HG03064 (cell line): ENCODE measurements around the gene TEX264.
"Not testable (repeated sequence)": the region's sequence is repeated elsewhere in the genome, so short reads cannot be mapped to it uniquely, and the experiment has no call there.

Experiments
- ATAC-seq: cut with Tn5 transposase; IDR thresholded peaks from one replicate; pipeline ENCODE4 v1.9.1; 2021; ENCODE audit warnings: low read depth; ENCODE audit not compliant: unreplicated experiment

The TEX264 gene

DNA sequence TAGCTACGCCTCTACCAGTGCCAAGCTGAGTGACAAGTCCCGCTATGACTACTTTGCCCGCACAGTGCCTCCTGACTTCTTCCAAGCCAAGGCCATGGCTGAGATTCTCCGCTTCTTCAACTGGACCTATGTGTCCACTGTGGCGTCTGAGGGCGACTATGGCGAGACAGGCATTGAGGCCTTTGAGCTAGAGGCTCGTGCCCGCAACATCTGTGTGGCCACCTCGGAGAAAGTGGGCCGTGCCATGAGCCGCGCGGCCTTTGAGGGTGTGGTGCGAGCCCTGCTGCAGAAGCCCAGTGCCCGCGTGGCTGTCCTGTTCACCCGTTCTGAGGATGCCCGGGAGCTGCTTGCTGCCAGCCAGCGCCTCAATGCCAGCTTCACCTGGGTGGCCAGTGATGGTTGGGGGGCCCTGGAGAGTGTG lies 41.5 kb downstream of the TEX264 start:
- no peak for ATAC-seq

DNA sequence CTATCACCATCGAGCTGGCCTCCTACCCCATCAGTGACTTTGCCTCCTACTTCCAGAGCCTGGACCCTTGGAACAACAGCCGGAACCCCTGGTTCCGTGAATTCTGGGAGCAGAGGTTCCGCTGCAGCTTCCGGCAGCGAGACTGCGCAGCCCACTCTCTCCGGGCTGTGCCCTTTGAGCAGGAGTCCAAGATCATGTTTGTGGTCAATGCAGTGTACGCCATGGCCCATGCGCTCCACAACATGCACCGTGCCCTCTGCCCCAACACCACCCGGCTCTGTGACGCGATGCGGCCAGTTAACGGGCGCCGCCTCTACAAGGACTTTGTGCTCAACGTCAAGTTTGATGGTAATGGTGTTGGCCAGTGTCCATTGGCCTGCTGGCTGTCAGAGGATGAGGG lies 41.9 kb downstream of the TEX264 start:
- ATAC-seq, result no peak

DNA sequence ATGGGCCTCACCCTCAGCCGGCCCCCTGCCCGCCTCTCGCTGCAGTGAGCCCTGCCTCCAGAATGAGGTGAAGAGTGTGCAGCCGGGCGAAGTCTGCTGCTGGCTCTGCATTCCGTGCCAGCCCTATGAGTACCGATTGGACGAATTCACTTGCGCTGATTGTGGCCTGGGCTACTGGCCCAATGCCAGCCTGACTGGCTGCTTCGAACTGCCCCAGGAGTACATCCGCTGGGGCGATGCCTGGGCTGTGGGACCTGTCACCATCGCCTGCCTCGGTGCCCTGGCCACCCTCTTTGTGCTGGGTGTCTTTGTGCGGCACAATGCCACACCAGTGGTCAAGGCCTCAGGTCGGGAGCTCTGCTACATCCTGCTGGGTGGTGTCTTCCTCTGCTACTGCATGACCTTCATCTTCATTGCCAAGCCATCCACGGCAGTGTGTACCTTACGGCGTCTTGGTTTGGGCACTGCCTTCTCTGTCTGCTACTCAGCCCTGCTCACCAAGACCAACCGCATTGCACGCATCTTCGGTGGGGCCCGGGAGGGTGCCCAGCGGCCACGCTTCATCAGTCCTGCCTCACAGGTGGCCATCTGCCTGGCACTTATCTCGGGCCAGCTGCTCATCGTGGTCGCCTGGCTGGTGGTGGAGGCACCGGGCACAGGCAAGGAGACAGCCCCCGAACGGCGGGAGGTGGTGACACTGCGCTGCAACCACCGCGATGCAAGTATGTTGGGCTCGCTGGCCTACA lies 44.4 kb downstream of the TEX264 start:
- ATAC-seq, result no peak

DNA sequence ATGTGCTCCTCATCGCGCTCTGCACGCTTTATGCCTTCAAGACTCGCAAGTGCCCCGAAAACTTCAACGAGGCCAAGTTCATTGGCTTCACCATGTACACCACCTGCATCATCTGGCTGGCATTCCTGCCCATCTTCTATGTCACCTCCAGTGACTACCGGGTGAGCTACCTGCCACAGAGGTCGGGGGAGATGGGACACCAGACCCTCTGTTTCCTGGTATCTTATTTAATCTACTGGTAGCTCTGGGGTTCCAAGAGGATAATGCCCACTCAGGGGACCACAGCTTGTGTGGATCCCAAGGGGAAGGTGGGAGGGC lies 44.9 kb downstream of the TEX264 start:
- ATAC-seq, result no peak

DNA sequence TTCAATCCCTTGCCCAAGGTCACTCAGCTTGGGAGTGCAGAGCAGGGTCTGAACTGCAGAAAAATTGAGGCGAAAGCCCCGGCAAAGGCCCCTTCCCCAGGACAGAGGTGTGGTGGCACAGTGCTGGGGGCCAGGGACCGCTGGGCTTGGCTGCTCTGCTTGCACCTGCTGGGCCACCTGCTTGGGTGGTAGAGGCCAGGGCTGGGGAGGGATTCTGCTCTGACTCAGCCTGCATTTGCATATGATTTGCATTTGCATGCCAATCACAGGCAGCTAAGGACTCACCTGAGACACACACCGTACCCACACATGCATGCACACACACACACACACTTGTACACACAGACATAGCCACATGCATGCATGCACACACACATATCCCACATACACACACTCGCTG lies 45.8 kb downstream of the TEX264 start:
- no peak for ATAC-seq

DNA sequence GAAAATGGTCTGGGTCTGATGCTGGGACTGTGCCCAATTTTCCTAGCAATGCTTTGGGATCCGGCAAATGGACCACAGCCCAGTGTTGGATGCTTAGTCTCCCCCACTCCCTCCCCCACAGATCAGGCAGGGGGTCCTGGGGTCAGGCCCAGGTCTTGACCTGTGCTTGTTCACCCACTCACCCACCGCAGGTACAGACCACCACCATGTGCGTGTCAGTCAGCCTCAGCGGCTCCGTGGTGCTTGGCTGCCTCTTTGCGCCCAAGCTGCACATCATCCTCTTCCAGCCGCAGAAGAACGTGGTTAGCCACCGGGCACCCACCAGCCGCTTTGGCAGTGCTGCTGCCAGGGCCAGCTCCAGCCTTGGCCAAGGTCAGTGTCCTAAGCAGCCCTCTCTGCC lies 46.4 kb downstream of the TEX264 start:
- ATAC-seq, result no peak

DNA sequence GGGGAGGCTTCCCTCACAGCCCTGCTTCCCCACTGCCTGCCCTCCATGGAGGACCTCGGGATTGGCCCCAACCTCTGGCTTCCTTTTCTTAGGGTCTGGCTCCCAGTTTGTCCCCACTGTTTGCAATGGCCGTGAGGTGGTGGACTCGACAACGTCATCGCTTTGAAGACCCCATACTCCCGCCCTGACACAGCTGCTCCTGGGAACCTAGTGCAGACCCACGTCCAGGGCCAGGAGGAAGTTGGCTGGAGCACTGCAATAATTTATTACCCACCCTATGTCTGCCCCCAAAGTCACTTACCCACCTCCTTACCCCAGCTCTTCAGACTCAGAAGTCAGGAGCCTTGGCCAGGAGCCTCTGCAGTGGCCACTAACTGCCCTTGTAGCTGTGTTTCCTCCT lies 46.9 kb downstream of the TEX264 start:
- ATAC-seq, result no peak

DNA sequence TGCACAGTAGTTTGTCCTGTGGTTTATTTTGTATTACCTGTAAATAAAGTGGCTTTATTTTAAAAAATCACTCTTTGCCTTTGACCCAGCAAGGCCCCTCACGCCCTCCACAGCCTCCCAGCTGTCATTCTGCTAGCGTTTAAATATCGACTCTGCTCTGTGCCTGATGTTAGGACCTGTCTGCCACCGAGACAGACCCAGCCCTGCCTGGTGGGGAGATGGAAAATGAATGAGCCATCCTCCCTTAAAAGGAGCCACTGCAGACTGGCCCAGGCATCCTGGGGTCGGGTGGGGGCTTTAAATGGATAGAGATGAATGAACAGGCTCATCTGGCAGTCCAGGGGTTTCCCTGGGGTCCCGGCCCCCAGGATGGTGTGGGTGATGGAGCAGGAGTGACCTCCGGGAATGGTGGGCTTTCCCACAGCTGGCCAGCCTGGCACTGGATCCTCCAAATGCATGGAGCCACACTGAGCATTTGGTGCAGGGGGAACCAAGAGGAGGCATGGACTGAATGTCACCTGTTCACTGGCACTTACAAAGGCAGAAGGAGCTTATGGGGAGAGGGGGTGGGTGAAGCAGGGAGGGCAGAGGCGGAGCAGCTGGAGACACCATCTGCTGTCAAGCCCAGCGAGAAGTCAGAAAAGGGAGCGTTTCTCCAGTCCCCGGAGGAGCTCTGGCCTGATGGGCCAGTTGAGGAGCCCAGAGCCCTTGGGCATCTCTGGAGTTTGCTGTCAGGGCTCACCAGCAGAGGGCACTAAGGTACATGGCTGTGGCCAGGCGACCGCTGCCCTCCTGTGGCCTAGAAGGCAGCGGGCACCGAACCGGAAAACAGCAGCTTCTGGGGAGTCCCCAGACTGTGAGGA lies 47.7 kb downstream of the TEX264 start:
- ATAC-seq, result no peak

DNA sequence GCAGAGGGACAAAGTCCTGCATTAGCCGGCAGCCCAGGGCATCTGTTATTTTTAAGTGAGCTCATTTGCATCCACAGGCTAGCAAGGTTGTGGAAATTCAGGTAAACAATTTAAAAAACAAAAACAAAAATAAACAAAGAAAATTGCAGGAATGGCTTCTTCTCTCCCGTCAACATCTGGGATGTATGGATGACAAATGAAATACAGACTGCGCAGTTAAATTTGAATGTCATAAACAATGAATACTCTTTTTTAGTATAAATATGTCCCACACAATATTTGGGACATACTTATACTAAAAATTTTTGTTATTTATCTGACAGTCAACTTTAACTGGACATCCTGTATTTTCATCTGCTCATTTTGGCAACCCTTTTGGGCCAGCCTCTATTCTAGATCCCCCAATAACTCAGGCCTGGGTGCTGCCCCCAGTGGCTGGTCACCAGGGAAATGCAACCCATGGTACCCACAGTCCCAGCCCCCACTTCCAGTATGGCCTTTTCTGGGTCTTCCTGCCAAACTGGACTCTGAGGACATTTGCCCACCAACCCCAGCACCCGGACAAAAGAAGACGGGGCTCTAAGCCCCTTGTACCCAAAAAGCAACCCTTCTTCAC lies 48.5 kb downstream of the TEX264 start:
- no peak for ATAC-seq

DNA sequence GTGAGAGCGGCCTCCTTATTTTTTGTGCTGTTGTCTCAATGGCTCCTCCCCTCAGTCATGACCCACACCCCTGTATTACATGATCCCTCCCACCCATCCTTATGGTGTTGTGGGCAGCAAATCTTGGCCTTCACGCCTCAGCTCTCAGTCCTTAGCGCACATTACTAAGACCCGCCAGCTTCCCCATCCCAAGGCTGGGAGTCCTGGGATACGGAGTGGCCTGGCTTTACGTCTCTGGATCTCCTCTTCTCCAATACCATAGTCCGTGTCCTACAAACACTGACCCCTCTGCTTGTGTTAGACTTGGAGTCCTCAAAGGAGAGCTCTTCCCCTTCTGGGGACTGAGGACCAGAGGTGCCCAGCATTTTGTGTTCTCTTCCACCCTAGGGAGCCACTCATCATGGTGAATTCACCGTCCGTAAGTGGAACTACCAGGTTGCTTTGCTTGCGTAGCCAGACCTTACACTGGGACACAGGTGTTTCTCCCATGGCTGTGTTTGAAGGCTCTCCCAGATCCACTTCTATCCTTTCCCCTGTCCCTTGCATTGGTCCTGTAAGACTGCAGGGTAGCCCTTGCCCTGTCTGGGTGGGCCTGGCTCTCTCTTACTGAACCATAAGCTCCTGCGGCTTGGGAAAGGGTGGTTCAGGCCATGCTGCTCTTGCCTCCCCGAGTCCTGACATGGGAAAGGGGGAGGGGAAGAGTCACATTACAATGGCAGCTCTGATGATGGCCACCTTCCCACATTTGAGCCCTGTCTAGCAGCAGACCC lies 49.4 kb downstream of the TEX264 start:
- no peak for ATAC-seq

DNA sequence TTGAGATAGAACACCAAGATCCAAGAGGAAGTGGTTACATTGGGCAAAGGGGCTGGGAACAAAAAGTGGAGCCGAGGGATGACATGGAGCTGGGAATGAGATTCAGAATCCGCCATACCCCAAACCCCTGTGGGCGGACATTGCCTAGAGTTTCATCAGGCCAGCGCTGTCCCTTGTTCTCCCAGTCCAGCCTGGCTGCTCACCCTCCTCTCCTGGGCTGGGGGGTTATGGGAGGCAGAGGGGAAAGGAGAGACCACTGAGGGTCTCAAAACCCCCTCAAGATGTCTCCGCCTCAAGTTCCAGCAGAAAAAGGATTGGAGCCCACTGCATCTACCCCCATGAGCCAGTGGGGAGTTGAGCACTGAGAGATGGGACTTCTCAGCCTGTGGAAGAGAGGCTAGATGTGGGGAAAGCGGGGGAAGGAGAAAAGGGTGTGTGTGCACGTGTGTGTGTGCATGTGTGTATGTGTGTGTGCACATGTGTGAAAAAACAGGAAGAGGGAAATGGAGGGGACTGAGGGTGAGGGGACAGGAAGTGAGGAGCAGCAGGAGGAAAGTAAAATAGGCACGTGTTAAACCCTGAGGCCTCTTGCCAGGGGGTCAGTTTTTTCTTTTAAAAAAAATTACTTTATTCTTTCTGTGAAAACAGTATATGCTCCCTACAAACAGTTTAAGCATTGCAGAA lies 50.2 kb downstream of the TEX264 start:
- ATAC-seq, result no peak

DNA sequence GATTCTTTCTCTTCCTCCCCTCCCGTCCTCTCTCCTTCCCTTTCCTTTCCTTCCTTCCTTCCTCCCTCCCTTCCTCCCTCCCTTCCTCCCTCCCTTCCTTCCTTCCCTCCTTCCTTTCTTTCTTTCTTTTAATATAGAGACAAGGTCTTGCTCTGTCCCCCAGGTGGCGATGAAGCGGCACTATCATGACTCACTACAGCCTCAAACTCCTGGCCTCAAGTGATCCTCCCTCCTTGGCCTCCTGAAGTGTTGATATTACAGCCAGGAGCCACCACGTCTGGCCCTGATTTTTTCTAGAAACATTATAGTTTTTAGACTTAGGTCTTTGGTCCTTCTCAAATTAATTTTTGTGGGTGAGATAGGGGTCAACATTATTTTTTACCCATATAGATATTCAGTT lies 51.3 kb downstream of the TEX264 start:
- ATAC-seq, result no peak

DNA sequence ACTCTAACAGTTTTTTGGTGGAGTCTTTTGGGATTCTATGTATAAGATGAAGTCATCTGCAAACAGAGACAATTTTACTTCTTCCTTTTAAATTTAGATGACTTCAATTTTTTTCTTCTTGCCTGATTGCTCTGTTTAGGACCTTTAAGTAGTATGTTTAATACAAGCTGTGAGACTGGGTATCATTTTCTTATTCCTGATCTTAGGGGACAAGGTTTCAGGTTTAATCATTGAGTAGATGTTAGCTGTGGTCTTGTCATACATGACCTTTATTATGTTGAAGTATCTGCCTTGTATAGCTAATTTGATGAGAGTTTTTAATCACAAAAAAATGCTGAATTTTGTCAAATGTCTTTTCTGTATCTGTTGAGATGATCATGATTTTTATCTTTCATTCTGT lies 56.4 kb downstream of the TEX264 start:
- ATAC-seq, result no peak

DNA sequence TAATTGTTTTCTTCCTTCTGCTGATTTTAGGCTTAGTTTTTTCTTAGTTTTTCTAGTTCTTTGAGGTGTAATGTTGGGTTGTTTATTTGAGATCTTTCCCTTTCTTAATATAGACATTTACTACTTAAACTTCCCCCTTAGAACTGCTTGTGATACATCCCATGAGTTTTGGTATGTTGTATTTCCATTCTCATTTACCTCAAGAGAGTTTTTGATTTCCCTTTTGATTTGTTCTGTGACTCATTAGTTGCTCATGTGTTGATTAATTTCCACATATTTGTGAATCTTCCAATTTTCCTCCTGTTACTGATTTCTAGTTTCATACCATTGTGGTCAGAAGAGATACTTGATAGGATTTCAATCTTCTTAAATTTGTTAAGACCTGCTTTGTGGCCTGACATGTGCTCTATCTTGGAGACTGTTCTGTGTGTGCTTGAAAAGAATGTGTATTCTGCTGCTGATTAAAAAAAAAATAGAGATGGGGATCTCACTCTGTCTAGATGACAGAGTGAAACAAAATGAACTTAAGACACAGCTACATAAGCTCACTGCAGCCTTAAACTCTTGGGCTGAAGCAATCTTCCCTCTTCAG lies 58.1 kb downstream of the TEX264 start:
- ATAC-seq, result no peak

DNA sequence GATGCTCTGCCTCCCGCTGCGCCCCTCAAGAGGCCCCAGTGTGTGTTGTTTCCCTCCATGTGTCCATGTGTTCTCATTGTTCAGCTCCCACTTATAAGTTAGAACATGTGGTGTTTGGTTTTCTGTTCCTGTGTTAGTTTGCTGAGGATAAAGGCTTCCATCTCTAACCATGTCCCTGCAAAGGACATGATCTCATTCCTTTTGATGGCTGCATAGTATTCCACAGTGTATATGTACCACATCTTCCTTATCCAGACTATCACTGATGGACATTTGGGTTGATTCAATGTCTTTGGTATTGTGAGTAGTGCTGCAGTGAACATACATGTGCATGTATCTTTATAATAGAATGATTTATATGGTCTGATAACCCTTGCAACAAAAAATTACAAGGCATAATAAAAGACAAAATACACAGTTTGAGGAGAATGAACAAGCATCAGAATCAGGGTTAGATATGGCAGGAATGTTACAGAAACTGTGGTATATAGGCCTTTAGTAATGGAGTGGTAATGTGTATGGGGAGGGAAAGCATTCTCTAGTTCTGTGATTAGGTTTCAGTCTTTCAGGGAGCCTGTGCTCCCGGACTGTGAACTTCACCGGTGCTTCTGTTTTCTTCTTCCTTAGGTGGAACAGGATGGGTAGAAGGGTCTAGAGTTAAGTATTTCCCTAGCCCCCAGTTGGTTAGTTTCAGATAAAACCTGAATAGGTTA lies 63.0 kb downstream of the TEX264 start:
- no peak for ATAC-seq

DNA sequence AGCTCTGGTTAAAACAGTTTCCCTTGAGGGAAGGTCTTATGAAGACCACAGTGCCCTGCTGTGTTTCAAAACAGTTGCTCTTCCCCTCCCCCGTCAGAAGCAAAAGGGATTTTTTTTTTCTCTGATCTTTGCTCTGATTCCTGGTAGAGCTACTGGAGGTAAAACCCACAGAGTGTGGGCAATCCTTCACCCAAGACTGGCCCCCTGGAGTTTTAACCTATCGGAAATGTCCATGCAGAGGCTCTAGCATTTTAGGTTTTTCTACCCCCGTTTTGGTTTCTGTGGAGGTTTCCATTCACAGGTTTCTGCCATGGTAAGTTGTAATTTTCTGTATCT lies 63.5 kb downstream of the TEX264 start:
- no peak for ATAC-seq

DNA sequence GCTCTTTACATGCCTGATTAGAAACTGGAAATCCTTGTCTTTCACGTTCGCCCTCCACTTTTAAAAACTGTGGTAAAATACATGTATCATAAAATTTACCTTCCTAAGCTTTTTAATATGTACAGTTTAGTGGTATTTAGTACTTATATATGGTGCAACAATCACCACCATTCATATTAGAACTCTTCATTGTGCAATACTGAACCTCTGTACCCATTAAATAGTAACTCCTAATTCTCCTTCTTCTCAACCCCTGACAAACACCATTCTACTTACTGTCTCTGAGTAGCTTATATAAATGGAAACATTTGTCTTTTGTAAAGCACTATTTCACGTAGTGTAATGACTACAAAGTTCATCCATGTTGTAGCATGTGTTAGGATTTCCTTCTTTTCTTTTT lies 64.0 kb downstream of the TEX264 start:
- no peak for ATAC-seq

DNA sequence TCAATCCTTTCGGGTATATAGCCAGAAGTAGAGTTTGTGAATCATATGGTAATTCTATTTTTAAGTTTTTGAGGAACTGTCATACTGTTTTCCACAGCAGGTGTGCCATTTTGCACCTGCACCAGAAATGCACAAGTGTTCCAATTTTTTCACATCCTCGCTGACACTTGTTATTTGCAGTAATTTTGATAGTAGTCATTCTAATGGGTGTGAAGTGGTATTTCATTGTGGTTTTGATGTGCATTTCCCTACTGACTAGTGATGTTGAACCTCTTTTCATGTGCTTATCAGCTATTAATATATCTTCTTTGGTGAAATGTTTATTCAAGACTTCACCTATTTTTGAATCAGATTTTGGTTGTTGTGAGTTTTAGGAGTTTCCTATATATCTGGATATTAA lies 64.9 kb downstream of the TEX264 start:
- no peak for ATAC-seq

DNA sequence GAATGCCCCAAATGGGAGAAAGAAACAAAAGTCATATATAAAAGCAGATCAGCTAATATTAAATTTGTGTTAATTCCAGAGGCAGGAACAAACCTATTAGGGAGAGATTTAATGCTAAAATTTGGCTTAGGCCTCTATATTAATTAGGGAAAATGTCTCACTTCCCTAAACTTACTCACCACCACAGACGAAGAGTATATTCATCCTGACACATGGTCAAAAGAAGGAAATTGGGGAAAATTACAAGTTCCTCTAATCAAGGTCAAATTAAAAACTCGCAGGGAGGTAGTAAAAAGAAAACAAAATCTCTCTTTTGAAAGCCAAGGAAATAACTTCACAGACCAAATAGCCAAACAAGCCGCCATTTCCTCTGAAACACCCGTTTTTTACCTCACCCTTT lies 68.1 kb downstream of the TEX264 start:
- ATAC-seq, result no peak

DNA sequence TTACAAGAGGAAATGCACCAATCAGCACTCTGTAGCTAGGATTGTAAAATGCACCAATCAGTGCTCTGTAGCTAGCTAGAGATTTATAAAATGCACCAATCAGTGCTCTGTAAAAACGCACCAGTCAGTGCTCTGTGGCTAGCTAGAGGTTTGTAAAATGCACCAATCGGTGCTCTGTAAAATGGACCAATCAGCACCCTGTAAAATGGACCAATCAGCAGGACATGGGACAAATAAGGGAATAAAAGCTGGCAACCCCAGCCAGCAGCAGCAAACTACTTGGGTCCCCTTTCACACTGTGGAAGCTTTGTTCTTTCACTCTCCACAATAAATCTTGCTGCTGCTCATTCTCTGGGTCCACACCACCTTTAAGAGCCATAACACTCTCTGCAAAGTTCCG lies 71.3 kb downstream of the TEX264 start:
- ATAC-seq, result not testable (repeated sequence)
